HG03354 (cell line): ENCODE measurements around the gene DGKD.

Experiments used
- ATAC-seq: cut with Tn5 transposase; IDR thresholded peaks from one replicate; pipeline ENCODE4 v1.9.1; 2021; ENCODE audit warnings: mild to moderate bottlenecking; ENCODE audit not compliant: unreplicated experiment, poor library complexity, severe bottlenecking

The DGKD gene

DNA sequence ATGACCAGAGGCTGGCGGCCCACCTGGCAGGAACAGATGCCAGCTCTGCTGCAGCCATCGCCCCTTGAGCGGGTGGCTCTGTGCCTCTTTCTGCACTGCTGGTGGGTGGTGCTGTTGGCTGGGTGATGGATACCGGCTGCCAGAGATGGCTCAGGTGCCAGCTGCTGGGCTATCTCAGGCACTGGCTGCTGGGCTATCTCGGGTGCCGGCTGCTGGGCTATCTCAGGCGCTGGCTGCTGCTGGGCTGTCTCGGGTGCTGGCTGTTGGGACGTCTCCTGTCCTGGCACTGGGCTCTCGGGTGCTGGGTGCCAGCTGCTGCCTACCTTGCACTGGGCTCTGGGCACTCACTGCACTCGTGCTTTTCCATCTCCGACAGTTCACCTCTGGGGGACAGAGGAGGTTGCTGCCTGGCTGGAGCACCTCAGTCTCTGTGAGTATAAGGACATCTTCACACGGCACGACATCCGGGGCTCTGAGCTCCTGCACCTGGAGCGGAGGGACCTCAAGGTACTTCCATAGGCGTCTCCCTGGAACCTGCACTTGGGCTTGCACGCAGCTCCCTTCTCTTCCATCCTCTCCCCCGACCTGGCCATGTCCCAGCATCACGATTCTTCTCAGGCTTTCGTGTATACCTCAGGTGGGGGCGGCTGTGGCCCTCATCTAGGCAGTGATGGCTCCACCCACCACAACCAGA is 113.9 kb downstream of the DGKD start:
- ATAC-seq: no peak

- no peak for ATAC-seq
Measured at GRCh38 chr2:233468741-233469110, 114.4 kb downstream of the DGKD start.

DNA sequence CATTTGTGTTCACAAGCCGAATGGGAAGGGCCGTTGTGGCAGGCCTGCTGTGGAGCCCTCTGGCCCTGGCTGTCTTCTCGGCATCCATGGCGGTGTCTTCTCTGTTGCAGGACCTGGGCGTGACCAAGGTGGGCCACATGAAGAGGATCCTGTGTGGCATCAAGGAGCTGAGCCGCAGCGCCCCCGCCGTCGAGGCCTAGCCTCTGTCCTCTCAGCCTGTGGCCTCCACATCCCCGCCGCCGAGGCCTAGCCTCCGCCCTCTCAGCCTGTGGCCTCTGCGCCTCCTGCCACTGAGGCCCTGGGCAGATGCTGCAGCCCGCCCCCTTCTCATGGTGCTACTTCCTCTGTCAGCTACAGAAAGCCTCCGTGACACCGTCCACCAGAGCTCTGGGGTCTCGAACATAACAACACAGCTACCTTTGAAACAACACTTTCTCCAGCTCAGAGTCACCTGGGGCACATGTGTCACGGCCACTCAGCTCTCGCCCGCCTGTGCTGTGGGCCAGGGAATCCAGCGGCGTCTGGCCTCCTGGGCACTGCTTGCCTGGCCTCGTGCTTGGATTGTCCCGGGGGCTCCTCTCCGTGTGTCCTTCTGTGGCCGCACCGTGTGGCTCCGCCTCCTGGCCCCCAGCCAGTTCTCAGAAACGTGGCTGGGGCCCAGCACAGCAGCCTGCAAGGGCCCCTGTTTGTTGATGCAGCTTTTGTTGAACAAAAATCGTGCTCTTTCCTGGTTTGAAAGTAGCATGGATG is 115.1 kb downstream of the DGKD start:
- ATAC-seq: no peak

- ATAC-seq: no peak
Measured at GRCh38 chr2:233470011-233470687, 115.9 kb downstream of the DGKD start.

DNA sequence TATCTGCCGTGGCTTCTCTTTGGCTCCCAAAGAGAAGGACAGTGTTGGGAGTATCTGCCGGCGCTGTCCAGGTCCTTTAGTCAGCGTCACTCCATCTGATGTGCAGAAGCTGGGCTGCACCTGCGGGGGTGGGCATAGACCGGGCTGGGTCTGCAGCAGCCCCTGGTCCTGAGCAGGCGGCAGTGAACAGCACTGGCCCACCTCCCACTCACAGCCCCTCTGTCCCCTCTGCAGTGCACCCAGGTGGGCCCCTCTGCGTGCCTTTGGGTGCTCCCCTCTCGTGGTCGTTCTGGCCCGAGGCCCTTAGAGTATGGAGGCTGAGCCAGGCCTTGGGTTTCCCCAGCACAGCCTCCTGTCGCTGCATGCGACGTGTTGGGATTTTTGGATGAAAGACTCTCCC is 116.5 kb downstream of the DGKD start:
- no peak for ATAC-seq

DNA sequence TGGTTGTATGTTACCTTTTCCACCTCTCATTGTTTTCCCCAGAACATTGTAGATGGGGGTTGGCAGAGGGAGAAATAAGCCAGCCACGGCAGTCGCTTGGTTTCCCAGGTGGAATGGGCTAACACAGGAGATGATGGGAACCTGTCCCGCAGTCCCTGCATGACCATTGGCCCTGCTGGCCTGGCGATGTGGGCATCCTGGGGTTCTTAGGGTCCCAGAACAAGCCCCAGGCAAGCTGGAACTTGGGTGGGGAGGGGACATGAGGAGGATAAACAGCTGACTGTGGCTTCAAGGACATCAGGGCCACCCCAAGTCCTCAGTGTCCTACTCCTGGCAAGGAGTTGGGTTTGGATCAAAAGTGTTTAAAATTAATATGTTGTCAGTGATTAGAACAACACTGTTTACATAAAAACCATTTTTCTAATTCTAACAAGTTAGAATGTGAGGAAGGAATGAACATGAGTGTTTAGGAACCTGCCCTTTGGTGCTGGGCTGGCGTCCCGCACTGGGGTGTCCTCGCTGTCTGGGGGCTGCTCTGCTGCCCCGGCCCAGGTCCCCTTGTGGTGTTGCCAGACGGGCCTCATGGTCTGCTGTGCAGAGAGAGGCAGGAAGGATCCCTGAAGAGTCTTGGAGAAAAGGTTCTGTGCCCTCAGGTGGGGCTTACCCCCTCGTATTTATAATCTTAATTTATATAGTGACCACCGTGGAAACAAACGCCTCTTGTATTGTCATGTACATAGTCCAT is 117.2 kb downstream of the DGKD start:
- ATAC-seq: no peak

GRCh38 chr2:233473386-233473791 is 119.1 kb downstream of the DGKD start:
- no peak for ATAC-seq

DNA sequence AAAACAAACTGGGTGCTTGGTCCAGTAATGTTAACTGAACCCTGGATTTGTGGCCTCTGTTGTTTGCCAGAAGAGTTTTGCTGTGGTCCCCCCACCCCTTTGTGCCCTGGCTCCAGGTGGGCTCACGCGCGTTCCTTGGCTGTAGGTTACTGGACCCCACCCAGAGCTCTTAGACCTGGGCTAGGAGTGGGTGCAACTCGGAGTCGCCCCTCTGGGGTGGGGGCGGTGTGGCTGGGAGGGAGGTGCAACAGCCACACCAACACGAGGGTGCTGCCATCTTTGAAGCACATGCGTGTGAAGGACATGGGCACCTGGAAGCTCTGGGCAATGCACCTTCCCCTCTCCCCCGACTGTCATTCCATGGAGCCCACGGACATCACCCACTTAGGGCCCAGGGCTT is 119.6 kb downstream of the DGKD start:
- no peak for ATAC-seq

DNA sequence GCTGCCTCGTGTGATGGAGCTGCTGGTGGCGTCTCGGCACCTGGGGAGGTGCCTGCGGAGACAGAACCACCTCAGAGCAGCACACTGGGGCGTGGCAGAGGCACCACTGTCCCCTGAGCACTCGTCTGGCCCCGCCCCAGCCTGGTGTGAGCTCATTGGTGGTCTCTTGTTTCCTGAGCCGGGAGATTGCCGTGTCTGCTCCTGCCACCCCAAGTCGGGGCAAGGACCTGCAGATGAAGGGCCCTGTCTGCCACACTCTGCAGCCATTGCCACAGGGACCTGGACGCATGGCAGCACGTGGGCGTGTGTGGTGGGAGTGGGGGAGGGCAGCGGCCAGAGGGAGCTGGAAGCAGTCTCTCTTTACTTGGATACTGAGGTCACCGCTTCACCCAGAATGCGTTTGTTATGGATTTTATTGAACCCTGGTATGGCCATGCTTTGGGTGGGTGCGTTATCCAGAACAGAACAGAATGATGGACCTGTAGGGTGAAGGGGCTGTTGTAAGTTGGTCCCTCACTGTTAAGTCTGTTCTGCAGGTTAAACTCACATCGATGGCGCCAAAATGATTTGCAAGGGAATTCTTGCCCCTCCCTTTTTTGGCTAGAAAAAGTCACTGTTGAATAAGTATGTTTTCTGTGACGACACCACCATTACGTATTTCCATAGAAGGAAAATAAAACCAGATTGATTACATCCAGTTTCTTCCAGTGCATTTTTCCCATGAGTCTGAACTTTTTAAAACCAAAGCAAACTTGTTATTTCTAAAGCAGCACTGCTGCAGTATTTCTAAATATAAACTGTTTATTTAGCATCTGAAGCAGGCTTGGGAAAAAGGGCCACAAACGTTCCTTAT is 120.2 kb downstream of the DGKD start:
- no peak for ATAC-seq

GRCh38 chr2:233476063-233476410 is 121.7 kb downstream of the DGKD start:
- ATAC-seq: no peak

- no peak for ATAC-seq
Measured at GRCh38 chr2:233476651-233477547, 122.6 kb downstream of the DGKD start.

DNA sequence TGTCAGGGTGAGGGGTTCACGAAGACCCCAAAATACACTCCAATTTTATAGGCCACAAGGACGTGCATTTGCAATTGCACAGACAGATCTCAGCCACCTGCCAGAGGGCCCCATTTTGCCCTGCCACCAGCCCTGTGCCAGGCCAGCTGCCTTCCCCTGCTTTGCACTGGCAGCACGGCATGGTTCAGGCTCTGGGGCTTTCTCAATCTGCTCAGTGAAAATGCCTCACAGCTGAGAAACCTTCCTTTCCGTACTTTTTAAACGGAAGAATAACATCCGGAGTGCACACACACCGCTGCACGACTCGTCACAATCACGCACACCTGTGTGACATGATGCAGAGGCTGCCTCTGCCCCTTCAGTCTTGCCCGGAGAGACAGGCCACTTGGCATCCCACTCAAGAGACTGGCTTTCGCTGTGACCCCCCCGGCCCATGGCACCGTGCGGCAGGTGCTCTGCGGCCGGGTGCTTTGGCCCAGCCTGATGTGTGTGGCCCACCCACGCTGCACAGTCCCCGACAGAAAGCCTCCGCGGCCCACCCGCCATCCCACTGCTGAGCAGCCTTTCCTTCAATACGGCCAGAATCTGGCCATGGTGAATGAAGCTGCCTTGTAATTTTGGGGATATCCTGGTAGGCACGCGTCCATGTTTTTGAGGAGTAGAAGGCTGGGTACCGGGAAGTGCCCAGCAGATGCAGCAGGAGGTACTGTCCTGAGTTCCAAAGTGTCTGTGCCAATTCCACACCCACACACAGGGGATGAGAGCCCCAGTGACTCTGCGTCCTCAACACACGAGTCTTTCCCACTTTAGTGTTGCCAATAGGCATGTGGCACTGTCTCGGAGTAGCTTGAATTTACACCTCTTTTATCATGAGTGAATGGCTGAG is 123.5 kb downstream of the DGKD start:
- no peak for ATAC-seq

- ATAC-seq: no peak
Measured at GRCh38 chr2:233479616-233480489, 125.6 kb downstream of the DGKD start.

DNA sequence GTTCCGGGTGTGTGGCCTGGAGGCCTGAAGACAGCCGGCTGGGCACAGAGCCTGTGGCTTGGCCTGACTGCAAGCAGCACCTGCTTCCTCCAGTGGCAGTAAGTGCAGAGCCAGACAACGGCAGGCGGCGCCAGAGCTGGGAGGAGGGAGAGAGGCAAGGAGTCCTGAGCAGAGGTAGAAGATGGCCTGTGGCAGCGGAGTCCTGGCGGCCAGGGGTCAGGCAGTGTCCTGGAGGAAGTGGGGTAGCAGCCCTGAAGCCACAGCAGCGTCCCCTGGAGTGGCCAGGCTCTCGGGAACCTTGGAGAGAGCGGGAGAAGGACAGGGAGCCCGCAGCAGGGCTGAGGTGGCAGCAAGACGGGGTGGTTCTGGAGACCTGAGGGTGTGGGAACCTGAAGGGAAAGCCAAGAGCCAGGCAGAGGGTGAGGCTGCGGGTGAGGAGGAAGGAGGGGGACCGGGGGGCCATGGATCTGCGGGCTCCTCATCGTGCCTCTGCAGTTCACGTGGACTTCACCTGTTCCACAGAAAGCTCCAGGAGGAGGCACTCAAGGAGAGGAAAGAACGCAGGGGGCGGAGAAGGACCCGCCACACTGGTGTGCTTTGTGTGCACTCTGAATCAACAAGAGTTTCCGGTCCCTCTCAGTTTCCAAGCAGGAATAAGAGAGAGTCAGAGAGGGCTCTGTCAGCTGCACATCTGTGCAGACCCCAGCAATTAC is 126.4 kb downstream of the DGKD start:
- ATAC-seq: no peak

DNA sequence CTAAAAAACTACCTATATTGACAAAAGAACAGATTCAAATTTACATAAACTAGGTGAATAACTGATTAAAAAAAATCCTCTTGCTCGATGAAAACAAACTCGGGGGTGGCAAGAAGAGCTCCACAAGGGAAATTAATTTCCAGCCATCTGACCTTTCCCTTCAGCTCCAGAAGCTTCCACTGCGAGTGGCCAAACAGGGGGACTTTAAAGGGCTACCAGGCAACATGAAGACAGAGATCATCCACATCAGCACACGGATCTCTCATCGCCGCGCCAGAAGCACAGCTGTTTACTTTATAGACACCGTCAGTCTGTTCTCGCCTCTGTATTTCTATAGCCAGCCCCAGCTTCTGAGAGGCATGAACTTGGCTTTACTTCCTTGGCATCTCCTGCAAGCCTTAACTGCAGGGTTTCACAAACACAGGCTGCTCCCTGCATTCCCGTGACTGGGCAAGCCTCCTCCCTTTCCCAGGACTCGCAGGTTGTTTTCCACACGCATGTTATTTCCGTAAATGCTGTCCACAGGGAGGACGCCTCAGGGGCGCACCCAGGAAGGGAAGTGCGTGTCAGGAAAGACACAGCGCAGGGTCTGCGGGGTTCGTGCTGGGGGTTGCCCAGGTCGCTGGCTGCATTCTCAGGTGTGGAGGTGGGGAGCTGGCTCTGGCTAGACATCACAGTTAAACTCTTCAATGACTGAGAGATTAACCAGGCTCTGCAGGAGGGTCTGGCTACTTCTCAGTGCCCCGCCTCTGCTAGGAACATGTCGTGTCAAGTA is 127.3 kb downstream of the DGKD start:
- ATAC-seq: no peak
